ENCODE results near the gene LMOD1.
"Not testable (repeated sequence)": the region's sequence is repeated elsewhere in the genome, so short reads cannot be mapped to it uniquely, and the experiment has no call there.

LMOD1 gene

GRCh38 chr1:201861448-201861847 is 84.9 kb downstream of the LMOD1 start:
- no peaks in the 10 kb centered on the region for H4K20me1 ChIP-seq (ENCODE audit: insufficient read depth, low read length)
- no peak overlapping the region for H3K9ac ChIP-seq (ENCODE audit: low read length)
- H3K36me3 ChIP-seq (replicated peaks; ENCODE audit: low read depth, low read length) = peaks cover 55% of the 10 kb centered on the region
- H3K4me1 ChIP-seq (ENCODE audit: low read length) = no peaks in the 10 kb centered on the region
- no peak overlapping the region for H3K4me3 ChIP-seq (ENCODE audit: low read length)
- no peak overlapping the region for H3K27ac ChIP-seq (ENCODE audit: low read length)
- no peak overlapping the region for H2AFZ ChIP-seq (ENCODE audit: low read depth, low read length)
- TF ChIP-seq EZH2phosphoT487 (IDR thresholded peaks at IDR 0.05; ENCODE audit: low read depth) (no peak), CTCF (IDR thresholded peaks at IDR 0.05; ENCODE audit: low read depth, low read length) (no peak)
- no peak overlapping the region for H3K4me2 ChIP-seq (ENCODE audit: low read length)
- no peaks in the 10 kb centered on the region for H3K27me3 ChIP-seq (ENCODE audit: low read depth, low read length)
- H3K9me3 ChIP-seq (ENCODE audit: insufficient read depth, low read length) = no peaks in the 10 kb centered on the region
- H3K79me2 ChIP-seq (ENCODE audit: low read length) = no peaks in the 10 kb centered on the region

GRCh38 chr1:201859424-201859823 is 86.9 kb downstream of the LMOD1 start:
- no peaks in the 10 kb centered on the region for H3K79me2 ChIP-seq (ENCODE audit: low read length)
- no peak overlapping the region for H3K9ac ChIP-seq (ENCODE audit: low read length)
- no peaks in the 10 kb centered on the region for H3K27me3 ChIP-seq (ENCODE audit: low read depth, low read length)
- H3K4me3 ChIP-seq (ENCODE audit: low read length) = no peak overlapping the region
- no peak overlapping the region for H3K27ac ChIP-seq (ENCODE audit: low read length)
- no peak overlapping the region for H2AFZ ChIP-seq (ENCODE audit: low read depth, low read length)
- no peak for TF ChIP-seq CTCF (IDR thresholded peaks at IDR 0.05; ENCODE audit: low read depth, low read length)
- no peak for TF ChIP-seq EZH2phosphoT487 (IDR thresholded peaks at IDR 0.05; ENCODE audit: low read depth)
- no peaks in the 10 kb centered on the region for H3K4me1 ChIP-seq (ENCODE audit: low read length)
- H3K36me3 ChIP-seq (replicated peaks; ENCODE audit: low read depth, low read length) = peaks cover 69% of the 10 kb centered on the region
- H4K20me1 ChIP-seq (ENCODE audit: insufficient read depth, low read length) = no peaks in the 10 kb centered on the region
- H3K4me2 ChIP-seq (ENCODE audit: low read length) = no peak overlapping the region
- H3K9me3 ChIP-seq (ENCODE audit: insufficient read depth, low read length) = no peaks in the 10 kb centered on the region

GRCh38 chr1:201856722-201857121 is 89.6 kb downstream of the LMOD1 start:
- H3K27me3 ChIP-seq (ENCODE audit: low read depth, low read length); H4K20me1 ChIP-seq (ENCODE audit: insufficient read depth, low read length); H3K79me2 ChIP-seq (ENCODE audit: low read length); H3K4me3 ChIP-seq (ENCODE audit: low read length); H2AFZ ChIP-seq (ENCODE audit: low read depth, low read length); H3K4me2 ChIP-seq (ENCODE audit: low read length); H3K9me3 ChIP-seq (ENCODE audit: insufficient read depth, low read length); H3K4me1 ChIP-seq (ENCODE audit: low read length); H3K9ac ChIP-seq (ENCODE audit: low read length); H3K27ac ChIP-seq (ENCODE audit: low read length): not testable (repeated sequence)
- peaks cover 74% of the 10 kb centered on the region for H3K36me3 ChIP-seq (replicated peaks; ENCODE audit: low read depth, low read length)

- H2AFZ ChIP-seq (ENCODE audit: low read depth, low read length) = no peak overlapping the region
- TF ChIP-seq EZH2phosphoT487 (IDR thresholded peaks at IDR 0.05; ENCODE audit: low read depth) (no peak), CTCF (IDR thresholded peaks at IDR 0.05; ENCODE audit: low read depth, low read length) (no peak)
- H3K27ac ChIP-seq (ENCODE audit: low read length) = no peak overlapping the region
- no peak overlapping the region for H3K4me2 ChIP-seq (ENCODE audit: low read length)
- H3K4me3 ChIP-seq (ENCODE audit: low read length) = no peak overlapping the region
- no peaks in the 10 kb centered on the region for H3K9me3 ChIP-seq (ENCODE audit: insufficient read depth, low read length)
- peaks cover 76% of the 10 kb centered on the region for H3K36me3 ChIP-seq (replicated peaks; ENCODE audit: low read depth, low read length)
- no peak overlapping the region for H3K9ac ChIP-seq (ENCODE audit: low read length)
- peaks cover 11% of the 10 kb centered on the region for H3K79me2 ChIP-seq (ENCODE audit: low read length)
- no peaks in the 10 kb centered on the region for H3K4me1 ChIP-seq (ENCODE audit: low read length)
- H4K20me1 ChIP-seq (ENCODE audit: insufficient read depth, low read length) = peaks cover 3% of the 10 kb centered on the region; the same call in 1 of the 2 replicates
- no peaks in the 10 kb centered on the region for H3K27me3 ChIP-seq (ENCODE audit: low read depth, low read length)
Measured at GRCh38 chr1:201851949-201852348, 94.4 kb downstream of the LMOD1 start.

GRCh38 chr1:201850053-201850397 is 96.3 kb downstream of the LMOD1 start:
- Histone ChIP-seq H4K20me1 (ENCODE audit: insufficient read depth, low read length) (peaks cover 14% of the 10 kb centered on the region), H3K27me3 (ENCODE audit: low read depth, low read length) (no peaks in the 10 kb centered on the region), H3K36me3 (replicated peaks; ENCODE audit: low read depth, low read length) (peaks cover 57% of the 10 kb centered on the region), H2AFZ (ENCODE audit: low read depth, low read length) (no peak overlapping the region), H3K9ac (ENCODE audit: low read length) (no peak overlapping the region), H3K4me2 (ENCODE audit: low read length) (no peak overlapping the region), H3K9me3 (ENCODE audit: insufficient read depth, low read length) (no peaks in the 10 kb centered on the region), H3K4me3 (ENCODE audit: low read length) (no peak overlapping the region), H3K4me1 (ENCODE audit: low read length) (no peaks in the 10 kb centered on the region), H3K79me2 (ENCODE audit: low read length) (peaks cover 30% of the 10 kb centered on the region), H3K27ac (ENCODE audit: low read length) (no peak overlapping the region)
- TF ChIP-seq CTCF (IDR thresholded peaks at IDR 0.05; ENCODE audit: low read depth, low read length) (no peak), EZH2phosphoT487 (IDR thresholded peaks at IDR 0.05; ENCODE audit: low read depth) (no peak)
